Adipose tissue (tissue), 3 donors: ENCODE data around the gene TRIM54. TPM values are rescaled to one million over a fixed set of nuclear protein-coding genes. Genes with fewer than 3 reads are reported as not detected.

ENCODE experiments used
- H3K27ac ChIP-seq: one replicate; pipeline ENCODE4 v1.5.1; 2013; ENCODE audit warnings: low read depth, low read length
- WGBS, 3 donors: extraction: QIAGEN DNeasy Blood & Tissue Kit; methylation state at CpG; one replicate each; pipeline ENCODE4 v1.1.7; 2013; 5-methylcytosine and 5-hydroxymethylcytosine counted together
- polyA plus RNA-seq, 3 donors: library from polyadenylated mRNA; stranded (reverse); fragments of 200-250 nt; gene quantifications; one replicate each; pipeline ENCODE4 v1.2.3, GENCODE V29; 2013
- donor health status: healthy with polysubstance abuse.
- donor health status: Bipolar disorder and iron deficiency.
- donor health status: healthy.

Gene TRIM54, protein sequence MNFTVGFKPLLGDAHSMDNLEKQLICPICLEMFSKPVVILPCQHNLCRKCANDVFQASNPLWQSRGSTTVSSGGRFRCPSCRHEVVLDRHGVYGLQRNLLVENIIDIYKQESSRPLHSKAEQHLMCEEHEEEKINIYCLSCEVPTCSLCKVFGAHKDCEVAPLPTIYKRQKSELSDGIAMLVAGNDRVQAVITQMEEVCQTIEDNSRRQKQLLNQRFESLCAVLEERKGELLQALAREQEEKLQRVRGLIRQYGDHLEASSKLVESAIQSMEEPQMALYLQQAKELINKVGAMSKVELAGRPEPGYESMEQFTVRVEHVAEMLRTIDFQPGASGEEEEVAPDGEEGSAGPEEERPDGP
- 1 to 10 TPM in 1 of 3 donors, under 1 TPM in 2; 0.03 to 1.3 (median 0.90) TPM for polyA plus RNA-seq

- WGBS, 3 donors: 62 to 73% (median 64%) methylated on average over 5 of the region's 5 CpGs
- H3K27ac ChIP-seq: no peak within 1 kb of the TSS
Measured at GRCh38 chr2:27281855-27282559, at the start of gene TRIM54. Gene TRIM54 (plus strand): TSS chr2:27282429. CDS start chr2:27282732, 303 bp downstream.

DNA sequence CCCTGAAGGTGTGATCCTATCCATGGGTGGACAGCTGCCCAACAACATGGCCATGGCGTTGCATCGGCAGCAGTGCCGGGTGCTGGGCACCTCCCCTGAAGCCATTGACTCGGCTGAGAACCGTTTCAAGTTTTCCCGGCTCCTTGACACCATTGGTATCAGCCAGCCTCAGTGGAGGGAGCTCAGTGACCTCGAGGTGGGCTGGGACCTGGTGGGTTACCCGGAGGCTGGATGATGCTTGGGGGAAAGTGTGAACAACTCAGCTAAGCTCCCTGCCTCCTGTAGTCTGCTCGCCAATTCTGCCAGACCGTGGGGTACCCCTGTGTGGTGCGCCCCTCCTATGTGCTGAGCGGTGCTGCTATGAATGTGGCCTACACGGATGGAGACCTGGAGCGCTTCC, 48.9 kb upstream of the TRIM54 start:
- 95 to 97% (median 95%) methylated on average over 14 of the region's 14 CpGs for WGBS, 3 donors
- no peak overlapping the region for H3K27ac ChIP-seq

GRCh38 chr2:27236136-27236535, 46.1 kb upstream of the TRIM54 start:
- H3K27ac ChIP-seq: no peak overlapping the region
- 92 to 96% (median 94%) methylated on average over 12 of the region's 12 CpGs for WGBS, 3 donors

- 89 to 95% (median 91%) methylated on average over 3 of the region's 3 CpGs for WGBS, 3 donors
- H3K27ac ChIP-seq: no peak overlapping the region
Measured at GRCh38 chr2:27236626-27237025, 45.6 kb upstream of the TRIM54 start.

DNA sequence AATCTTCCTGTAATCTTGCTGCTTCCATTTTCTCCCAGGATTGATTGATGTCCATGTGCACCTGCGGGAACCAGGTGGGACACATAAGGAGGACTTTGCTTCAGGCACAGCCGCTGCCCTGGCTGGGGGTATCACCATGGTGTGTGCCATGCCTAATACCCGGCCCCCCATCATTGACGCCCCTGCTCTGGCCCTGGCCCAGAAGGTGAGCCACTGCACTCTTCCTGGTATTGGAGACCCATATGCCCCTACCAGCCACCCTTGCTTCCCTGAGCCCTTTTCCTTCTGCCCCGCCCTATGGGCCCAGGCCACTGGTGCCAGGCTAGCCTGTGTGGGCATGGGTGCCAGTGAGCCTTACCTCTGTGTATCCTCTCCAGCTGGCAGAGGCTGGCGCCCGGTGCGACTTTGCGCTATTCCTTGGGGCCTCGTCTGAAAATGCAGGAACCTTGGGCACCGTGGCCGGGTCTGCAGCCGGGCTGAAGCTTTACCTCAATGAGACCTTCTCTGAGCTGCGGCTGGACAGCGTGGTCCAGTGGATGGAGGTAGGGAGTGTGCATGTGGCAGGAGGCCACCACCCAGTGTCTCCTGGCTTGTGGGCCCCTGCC, 44.8 kb upstream of the TRIM54 start:
- no peak overlapping the region for H3K27ac ChIP-seq
- whole genome bisulfite sequencing, 3 donors: 94 to 96% (median 95%) methylated on average over 15 of the region's 15 CpGs

DNA sequence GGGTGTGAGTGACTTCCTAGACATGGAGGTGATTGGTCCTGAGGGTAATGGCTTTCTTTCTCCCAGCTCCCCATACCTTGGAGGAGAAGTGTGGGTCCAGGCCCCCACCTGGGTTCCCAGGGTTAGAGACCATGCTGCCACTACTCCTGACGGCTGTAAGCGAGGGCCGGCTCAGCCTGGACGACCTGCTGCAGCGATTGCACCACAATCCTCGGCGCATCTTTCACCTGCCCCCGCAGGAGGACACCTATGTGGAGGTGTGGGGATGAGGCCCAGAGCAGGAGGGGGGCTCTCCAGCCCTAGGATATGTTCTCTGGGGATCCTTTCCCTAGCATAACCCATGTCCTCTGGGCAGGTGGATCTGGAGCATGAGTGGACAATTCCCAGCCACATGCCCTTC, 43.3 kb upstream of the TRIM54 start:
- no peak overlapping the region for H3K27ac ChIP-seq
- 88 to 99% (median 95%) methylated on average over 8 of the region's 8 CpGs for WGBS, 3 donors

DNA sequence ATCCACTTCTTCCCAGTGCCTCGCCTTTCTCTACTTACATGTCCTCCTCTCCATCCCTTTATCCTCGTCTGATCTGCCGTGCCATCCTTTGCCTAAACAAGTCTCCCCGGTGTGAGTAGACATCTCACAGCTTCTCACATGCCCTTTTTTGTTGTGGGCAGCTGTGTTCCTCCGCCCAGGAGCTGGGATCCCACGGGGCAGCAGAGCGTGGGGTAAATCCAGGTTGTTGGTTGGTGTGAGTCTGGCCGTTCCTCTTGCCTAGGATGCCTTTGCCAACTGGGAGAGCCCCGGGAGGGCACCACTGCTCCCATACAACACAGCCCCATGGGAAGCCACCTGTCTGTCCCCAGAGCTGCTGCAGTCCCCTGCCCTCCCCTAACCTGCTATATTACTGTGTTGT, 41.8 kb upstream of the TRIM54 start:
- 92 to 93% (median 93%) methylated on average over 9 of the region's 9 CpGs for WGBS, 3 donors
- H3K27ac ChIP-seq: no peak overlapping the region

GRCh38 chr2:27241761-27242613, 40.2 kb upstream of the TRIM54 start:
- WGBS, 3 donors: 80 to 87% (median 83%) methylated on average over 24 of the region's 24 CpGs
- H3K27ac ChIP-seq: no peak overlapping the region

DNA sequence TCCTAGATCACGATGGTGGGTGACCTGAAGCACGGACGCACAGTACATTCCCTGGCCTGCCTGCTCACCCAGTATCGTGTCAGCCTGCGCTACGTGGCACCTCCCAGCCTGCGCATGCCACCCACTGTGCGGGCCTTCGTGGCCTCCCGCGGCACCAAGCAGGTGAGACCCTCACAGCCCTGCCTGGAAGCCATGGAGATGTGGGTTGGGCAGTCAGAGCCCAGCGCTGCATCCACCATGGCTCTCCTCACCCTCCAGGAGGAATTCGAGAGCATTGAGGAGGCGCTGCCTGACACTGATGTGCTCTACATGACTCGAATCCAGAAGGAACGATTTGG, 39.6 kb upstream of the TRIM54 start:
- 94 to 96% (median 95%) methylated on average over 16 of the region's 16 CpGs for WGBS, 3 donors
- H3K27ac ChIP-seq: no peak overlapping the region

- H3K27ac ChIP-seq: no peak overlapping the region
- WGBS, 3 donors: 86 to 91% (median 89%) methylated on average over 18 to 19 of the region's 19 CpGs
Measured at GRCh38 chr2:27243391-27244130, 38.7 kb upstream of the TRIM54 start.

DNA sequence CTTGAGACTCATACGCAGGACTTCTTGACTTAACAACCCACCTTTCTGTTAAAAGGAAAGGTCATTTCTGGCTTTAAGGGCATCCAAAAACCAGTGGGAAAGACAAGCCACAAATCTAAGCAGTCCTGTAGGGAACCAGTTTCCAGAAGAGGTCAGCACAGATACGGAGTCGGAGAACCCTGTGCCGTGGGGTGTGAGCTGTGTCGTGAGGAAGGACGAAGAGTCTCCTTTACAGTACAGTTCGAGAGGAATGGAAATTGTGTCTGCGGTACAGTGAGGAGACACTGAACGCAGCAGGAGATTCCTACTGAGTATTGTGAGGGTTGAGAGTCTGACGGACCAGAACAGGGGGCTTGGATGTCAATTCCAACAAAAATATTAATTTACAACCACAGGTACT, 37.1 kb upstream of the TRIM54 start:
- 71 to 79% (median 76%) methylated on average over 10 of the region's 10 CpGs for WGBS, 3 donors
- H3K27ac ChIP-seq: no peak overlapping the region

GRCh38 chr2:27245626-27246025, 36.6 kb upstream of the TRIM54 start:
- H3K27ac ChIP-seq: no peak overlapping the region
- 65 to 84% (median 74%) methylated on average over 4 of the region's 4 CpGs for WGBS, 3 donors

DNA sequence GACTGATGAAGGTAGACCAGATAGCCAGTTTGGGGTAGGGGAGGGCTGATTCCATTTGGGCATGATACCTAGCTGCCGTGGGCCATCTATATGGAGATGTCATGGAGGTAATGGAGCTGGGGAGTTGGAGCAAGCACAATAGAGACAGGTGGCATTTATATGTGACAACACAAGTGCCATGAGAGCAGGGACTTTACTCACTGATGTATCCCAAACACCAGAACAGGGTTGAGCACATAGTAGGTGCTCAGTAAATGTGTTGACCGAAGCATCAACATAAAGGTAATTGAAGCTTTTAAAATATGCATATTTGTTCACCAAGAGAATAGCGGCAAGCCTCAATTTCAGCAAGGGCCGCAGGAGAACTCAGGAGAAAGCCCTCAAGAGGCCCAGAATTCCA, 34.3 kb upstream of the TRIM54 start:
- WGBS, 3 donors: 70 to 78% (median 75%) methylated on average over 4 of the region's 4 CpGs
- H3K27ac ChIP-seq: no peak overlapping the region

- 48 to 61% (median 61%) methylated on average over 12 of the region's 12 CpGs for WGBS, 3 donors
- no peak overlapping the region for H3K27ac ChIP-seq
Measured at GRCh38 chr2:27249159-27249890, 32.9 kb upstream of the TRIM54 start.

GRCh38 chr2:27249891-27250651, 32.2 kb upstream of the TRIM54 start:
- WGBS, 3 donors: 20 to 23% (median 22%) methylated on average over 19 to 22 of the region's 22 CpGs

DNA sequence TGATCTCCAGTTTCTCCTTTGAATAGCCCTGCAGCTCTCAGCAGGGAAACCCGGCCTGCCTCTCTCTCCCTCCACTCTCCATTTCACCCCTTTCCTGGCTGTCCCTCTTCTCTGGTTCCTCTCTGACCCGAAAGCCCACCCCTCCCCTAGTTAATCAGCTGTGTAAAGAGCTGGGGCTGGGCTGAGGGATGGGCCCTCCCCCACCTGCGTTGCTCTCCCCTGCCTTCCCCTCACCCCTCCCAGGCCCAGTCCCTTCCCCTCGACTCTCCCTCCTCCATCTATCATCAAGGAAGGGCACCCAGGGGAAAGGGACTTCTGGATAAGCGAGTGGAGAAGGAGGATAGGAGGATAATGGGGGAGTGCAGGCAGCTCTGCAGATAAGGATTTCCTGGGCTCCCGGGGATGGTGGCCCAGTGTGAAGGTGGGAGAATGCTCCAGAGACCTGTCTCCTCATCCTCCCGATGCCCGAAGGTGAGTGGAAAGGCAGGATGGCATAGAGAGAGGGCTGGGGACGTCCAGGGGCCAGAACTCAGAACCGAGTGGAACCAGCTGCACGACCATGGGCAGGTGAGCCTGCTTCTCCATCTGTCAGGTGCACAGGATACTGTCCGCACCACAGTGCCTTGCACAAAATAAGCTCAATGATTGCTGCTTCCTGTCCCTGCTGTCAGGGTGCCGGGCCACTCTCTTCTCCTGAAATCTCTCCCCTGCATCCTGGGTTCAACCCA, 31.4 kb upstream of the TRIM54 start:
- WGBS, 3 donors: 54 to 68% (median 61%) methylated on average over 12 to 13 of the region's 13 CpGs

More at GRCh38 chr2:27249891-27250651, 32.2 kb upstream of the TRIM54 start:
- H3K27ac ChIP-seq: no peak overlapping the region

More for the DNA sequence above, 31.4 kb upstream of the TRIM54 start:
- no peak overlapping the region for H3K27ac ChIP-seq
